GM18505 (cell line): Measurements from ENCODE around the gene GZF1.

ENCODE experiments used
- ATAC-seq: cut with Tn5 transposase; IDR thresholded peaks from one replicate; pipeline ENCODE4 v1.9.1; 2021; ENCODE audit not compliant: unreplicated experiment
- POLR2A ChIP-seq: IDR thresholded peaks from 4 replicates; pipeline ENCODE4 v1.6.1; 2011; ENCODE audit warnings: borderline replicate concordance; ENCODE audit not compliant: insufficient read depth, insufficient read length; ENCODE audit errors: extremely low read depth

Gene GZF1

GRCh38 chr20:23393996-23394775 lies 32.2 kb downstream of the GZF1 start:
- TF ChIP-seq POLR2A: no peak
- ATAC-seq: no peak

GRCh38 chr20:23396950-23397627 lies 35.1 kb downstream of the GZF1 start:
- no peak for TF ChIP-seq POLR2A
- ATAC-seq: no peak

- TF ChIP-seq POLR2A: no peak
- ATAC-seq: no peak
These were observed 36.0 kb downstream of the GZF1 start for GRCh38 chr20:23397961-23398360.

- no peak for TF ChIP-seq POLR2A
- ATAC-seq: peak; percentile 51
These were observed 37.7 kb downstream of the GZF1 start for GRCh38 chr20:23399568-23400241.

- TF ChIP-seq POLR2A: no peak
- no peak for ATAC-seq
These were observed 39.1 kb downstream of the GZF1 start for GRCh38 chr20:23401051-23401450.

- no peak for TF ChIP-seq POLR2A
These were observed 41.8 kb downstream of the GZF1 start for GRCh38 chr20:23403751-23404150.

GRCh38 chr20:23404196-23404595 lies 42.2 kb downstream of the GZF1 start:
- TF ChIP-seq POLR2A: no peak
- no peak for ATAC-seq

More at GRCh38 chr20:23403751-23404150, 41.8 kb downstream of the GZF1 start:
- ATAC-seq: no peak

GRCh38 chr20:23406880-23407279 lies 44.9 kb downstream of the GZF1 start:
- TF ChIP-seq POLR2A: no peak
- no peak for ATAC-seq

- no peak for TF ChIP-seq POLR2A
- ATAC-seq: no peak
These were observed 45.9 kb downstream of the GZF1 start for GRCh38 chr20:23407781-23408464.

- no peak for TF ChIP-seq POLR2A
- ATAC-seq: no peak
These were observed 47.0 kb downstream of the GZF1 start for GRCh38 chr20:23408957-23409356.

- TF ChIP-seq POLR2A: no peak
- ATAC-seq: no peak
These were observed 47.8 kb downstream of the GZF1 start for GRCh38 chr20:23409800-23410199.

GRCh38 chr20:23410916-23411695 lies 49.1 kb downstream of the GZF1 start:
- no peak for TF ChIP-seq POLR2A
- ATAC-seq: no peak

- ATAC-seq: no peak
- no peak for TF ChIP-seq POLR2A
These were observed 50.0 kb downstream of the GZF1 start for GRCh38 chr20:23412026-23412425.

GRCh38 chr20:23413862-23414422 lies 52.0 kb downstream of the GZF1 start:
- no peak for TF ChIP-seq POLR2A
- no peak for ATAC-seq
